GM21737 (cell line): ENCODE measurements around the gene AGPAT1.

Source experiments
- ATAC-seq: cut with Tn5 transposase; IDR thresholded peaks from one replicate; pipeline ENCODE4 v1.9.1; 2021; ENCODE audit warnings: mild to moderate bottlenecking, moderate library complexity; ENCODE audit not compliant: unreplicated experiment

AGPAT1 gene

GRCh38 chr6:32127409-32127716, 48.5 kb downstream of the AGPAT1 start:
- no peak for ATAC-seq

GRCh38 chr6:32126880-32127279, 49.0 kb downstream of the AGPAT1 start:
- ATAC-seq, result no peak

DNA sequence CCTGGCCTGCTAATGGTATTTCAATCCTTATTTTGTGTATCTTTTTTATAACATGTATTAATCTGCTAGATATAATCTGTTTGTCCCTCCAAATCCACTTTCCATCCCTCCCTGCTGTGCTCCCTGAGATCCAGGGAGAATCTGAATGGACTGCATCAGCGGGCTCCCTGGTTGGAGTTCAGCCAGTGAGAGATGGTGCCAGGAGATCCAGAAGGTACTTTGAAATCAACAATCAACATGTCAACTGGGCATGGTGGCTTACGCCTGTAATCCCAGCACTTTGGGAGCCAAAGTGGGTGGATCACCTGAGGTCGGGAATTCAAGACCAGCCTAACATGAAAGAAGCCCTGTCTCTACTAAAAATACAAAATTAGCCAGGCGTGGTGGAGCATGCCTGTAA, 52.2 kb downstream of the AGPAT1 start:
- no peak for ATAC-seq

- ATAC-seq, result no peak
These were observed 55.3 kb downstream of the AGPAT1 start for GRCh38 chr6:32120573-32121059.

GRCh38 chr6:32118782-32119628, 56.9 kb downstream of the AGPAT1 start:
- no peak for ATAC-seq
